Hepatocyte (in vitro differentiated cells): ENCODE results near the gene STATH. TPM values are rescaled to one million over a fixed set of nuclear protein-coding genes. Genes with fewer than 3 reads are reported as not detected.

Experiments
- DNase-seq: peaks from one replicate; pipeline ENCODE4 v3.0.0-alpha.2; 2016; ENCODE audit warnings: low spot score
- H2AFZ ChIP-seq: fragments of 200-600 bp; sonication (generic); 2 replicates; pipeline ENCODE4 v1.6.0; 2016; ENCODE audit warnings: antibody characterized with exemption, mild to moderate bottlenecking
- H3K27ac ChIP-seq: fragments of 200-600 bp; sonication (generic); 2 replicates; pipeline ENCODE4 v1.5.1; 2016; ENCODE audit warnings: mild to moderate bottlenecking
- H3K27me3 ChIP-seq: fragments of 200-600 bp; sonication (generic); 2 replicates; pipeline ENCODE4 v1.6.1; 2016
- H3K36me3 ChIP-seq: fragments of 200-600 bp; sonication (generic); replicated peaks from 2 replicates; pipeline ENCODE4 v1.5.1; 2016; ENCODE audit warnings: low read depth; ENCODE audit not compliant: insufficient read depth
- H3K4me1 ChIP-seq: fragments of 200-600 bp; sonication (generic); 2 replicates; pipeline ENCODE4 v1.5.1; 2016; ENCODE audit warnings: mild to moderate bottlenecking, moderate library complexity; ENCODE audit not compliant: insufficient read depth
- H3K4me2 ChIP-seq: fragments of 200-600 bp; sonication (generic); 2 replicates; pipeline ENCODE4 v1.6.0; 2016
- H3K4me3 ChIP-seq: fragments of 200-600 bp; sonication (generic); 2 replicates; pipeline ENCODE4 v1.5.1; 2016; ENCODE audit warnings: mild to moderate bottlenecking
- H3K79me2 ChIP-seq: fragments of 200-600 bp; sonication (generic); 2 replicates; pipeline ENCODE4 v1.6.0; 2017; ENCODE audit warnings: mild to moderate bottlenecking
- H3K9me2 ChIP-seq: fragments of 200-600 bp; sonication (generic); replicated peaks from 2 replicates; pipeline ENCODE4 v1.6.0; 2017; ENCODE audit warnings: mild to moderate bottlenecking; ENCODE audit not compliant: insufficient read depth
- H3K9me3 ChIP-seq: fragments of 200-600 bp; sonication (generic); 2 replicates; pipeline ENCODE4 v1.5.1; 2016; ENCODE audit warnings: low read depth, mild to moderate bottlenecking
- H4K20me1 ChIP-seq: fragments of 200-600 bp; sonication (generic); 2 replicates; pipeline ENCODE4 v1.6.0; 2016; ENCODE audit warnings: mild to moderate bottlenecking; ENCODE audit not compliant: insufficient read depth, poor library complexity, severe bottlenecking
- CTCF ChIP-seq: fragments of 200-600 bp; sonication (generic); IDR thresholded peaks from 2 replicates; pipeline ENCODE4 v1.5.1; 2016; ENCODE audit warnings: antibody characterized with exemption, mild to moderate bottlenecking; ENCODE audit not compliant: poor library complexity
- EZH2 ChIP-seq: fragments of 200-600 bp; sonication (generic); IDR thresholded peaks from 2 replicates; pipeline ENCODE4 v1.6.1; 2016; ENCODE audit warnings: antibody characterized with exemption, mild to moderate bottlenecking, borderline replicate concordance
- EZH2phosphoT487 ChIP-seq: fragments of 200-600 bp; sonication (generic); IDR thresholded peaks from one replicate; pipeline ENCODE4 v1.6.1; 2018; ENCODE audit warnings: antibody characterized with exemption, mild to moderate bottlenecking, low read depth, moderate library complexity; ENCODE audit not compliant: unreplicated experiment, severe bottlenecking
- WGBS: methylation state at CpG from one replicate; pipeline ENCODE4 v1.1.6; 2016; ENCODE audit warnings: low lambda C conversion rate; ENCODE audit errors: missing lambda C conversion rate; 5-methylcytosine and 5-hydroxymethylcytosine counted together
- polyA plus RNA-seq: library from polyadenylated mRNA; unstranded; fragments of >200 nt; fragmentation: Nextera tagmentation; extraction: Ambion mirVana; gene quantifications from 2 replicates; pipeline ENCODE4 v1.2.1, GENCODE V29; 2016
- total RNA-seq: library from RNA; depleted of rRNA; stranded (reverse); fragments of >200 nt; gene quantifications from 2 replicates; pipeline ENCODE4 v1.2.3, GENCODE V29; 2014

Gene STATH
- total and polyA plus RNA-seq, 2 experiments from 2014 or later: not detected

DNA sequence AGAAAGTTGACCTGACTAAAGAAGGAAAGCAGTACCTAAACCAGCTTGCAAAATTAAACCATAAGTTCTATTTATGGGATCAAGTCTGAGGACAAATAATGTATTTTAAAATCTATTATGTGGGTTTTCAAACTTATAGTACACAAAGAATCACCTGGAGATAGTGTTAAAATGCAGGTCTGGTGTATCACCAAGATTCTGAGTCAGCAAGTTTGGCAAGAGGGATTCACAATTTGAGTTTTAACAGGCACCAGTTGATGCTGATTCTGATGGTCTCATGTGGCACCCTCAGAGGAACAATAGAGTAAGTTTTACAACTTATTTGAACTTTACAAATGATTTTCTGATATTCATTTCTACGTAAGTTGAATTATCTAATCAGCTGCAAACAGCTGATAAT, 9.1 kb upstream of the STATH start:
- no peak overlapping the region for H3K27ac ChIP-seq
- TF ChIP-seq EZH2phosphoT487 (no peak), EZH2 (no peak)
- H3K4me3 ChIP-seq: no peak overlapping the region
- no peaks in the 10 kb centered on the region for H3K9me3 ChIP-seq
- no peaks in the 10 kb centered on the region for H3K27me3 ChIP-seq
- no peak overlapping the region for H2AFZ ChIP-seq
- WGBS: 63% methylated on average over 1 of the region's 1 CpG
- H3K4me1 ChIP-seq: no peaks in the 10 kb centered on the region
- no peaks in the 10 kb centered on the region for H4K20me1 ChIP-seq
- H3K36me3 ChIP-seq: no peaks in the 10 kb centered on the region
- H3K79me2 ChIP-seq: no peaks in the 10 kb centered on the region
- no peak for DNase-seq
- H3K9me2 ChIP-seq: no peaks in the 10 kb centered on the region
- no peak overlapping the region for H3K4me2 ChIP-seq

GRCh38 chr4:69991016-69991415, 4.8 kb upstream of the STATH start:
- no peaks in the 10 kb centered on the region for H3K9me3 ChIP-seq
- no peak overlapping the region for H3K4me2 ChIP-seq
- TF ChIP-seq CTCF (no peak), EZH2phosphoT487 (no peak), EZH2 (no peak)
- DNase-seq: no peak
- WGBS: 63% methylated on average over 4 of the region's 4 CpGs
- no peak overlapping the region for H2AFZ ChIP-seq
- no peaks in the 10 kb centered on the region for H3K79me2 ChIP-seq
- H3K4me3 ChIP-seq: no peak overlapping the region
- no peaks in the 10 kb centered on the region for H3K9me2 ChIP-seq
- no peaks in the 10 kb centered on the region for H3K36me3 ChIP-seq
- no peaks in the 10 kb centered on the region for H3K27me3 ChIP-seq
- H4K20me1 ChIP-seq: no peaks in the 10 kb centered on the region
- no peak overlapping the region for H3K27ac ChIP-seq
- no peaks in the 10 kb centered on the region for H3K4me1 ChIP-seq

GRCh38 chr4:69994782-69995181, 984 bp upstream of the STATH start:
- no peak overlapping the region for H3K4me3 ChIP-seq
- 89% methylated on average over 5 of the region's 5 CpGs for WGBS
- no peaks in the 10 kb centered on the region for H3K9me3 ChIP-seq
- no peaks in the 10 kb centered on the region for H3K4me1 ChIP-seq
- TF ChIP-seq EZH2 (no peak), EZH2phosphoT487 (no peak), CTCF (no peak)
- no peaks in the 10 kb centered on the region for H4K20me1 ChIP-seq
- H2AFZ ChIP-seq: no peak overlapping the region
- H3K79me2 ChIP-seq: no peaks in the 10 kb centered on the region
- H3K9me2 ChIP-seq: no peaks in the 10 kb centered on the region
- no peak overlapping the region for H3K27ac ChIP-seq
- H3K36me3 ChIP-seq: no peaks in the 10 kb centered on the region
- no peaks in the 10 kb centered on the region for H3K27me3 ChIP-seq
- no peak for DNase-seq
- no peak overlapping the region for H3K4me2 ChIP-seq

DNA sequence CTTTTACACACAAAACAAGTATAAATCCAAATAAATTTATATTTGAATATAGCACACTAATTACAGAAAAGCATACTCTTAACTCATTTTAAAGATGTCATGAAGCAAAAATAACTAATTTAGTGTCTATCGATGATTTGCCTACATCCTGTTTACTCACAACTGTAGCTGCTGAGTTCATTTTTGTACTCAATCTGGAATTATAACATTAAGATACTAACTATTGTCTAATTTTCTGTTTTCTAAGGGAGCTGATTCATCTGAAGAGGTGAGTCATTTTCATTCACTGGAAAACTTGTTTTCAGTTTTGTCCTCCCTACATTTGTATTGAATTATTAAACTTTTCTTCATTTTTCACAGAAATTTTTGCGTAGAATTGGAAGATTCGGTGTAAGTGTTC, 3.7 kb downstream of the STATH start:
- H3K9me3 ChIP-seq: no peaks in the 10 kb centered on the region
- H3K36me3 ChIP-seq: no peaks in the 10 kb centered on the region

More for the DNA sequence above, 3.7 kb downstream of the STATH start:
- TF ChIP-seq CTCF: no peak
- TF ChIP-seq EZH2phosphoT487: no peak
- Histone ChIP-seq H2AFZ (no peak overlapping the region), H3K27ac (no peak overlapping the region), H3K9me2 (no peaks in the 10 kb centered on the region), H3K27me3 (no peaks in the 10 kb centered on the region), H3K4me3 (no peak overlapping the region), H3K4me1 (no peaks in the 10 kb centered on the region), H4K20me1 (no peaks in the 10 kb centered on the region), H3K79me2 (no peaks in the 10 kb centered on the region), H3K4me2 (no peak overlapping the region)
- DNase-seq: no peak
- WGBS: 94% methylated on average over 3 of the region's 3 CpGs
